Thyroid gland (tissue), 4 donors: ENCODE measurements around the gene DHRS4.
"Not testable (repeated sequence)": the region's sequence is repeated elsewhere in the genome, so short reads cannot be mapped to it uniquely, and the experiment has no call there.

Experiments used
- CTCF ChIP-seq, 6 experiments: fragments of 200-600 bp in 3 of 6; fragments of 450-650 bp in 3 of 6; sonication (generic) in 3 of 6; IDR thresholded peaks; one replicate each; pipeline ENCODE4 v1.5.1; 2016 to 2019; ENCODE audit warnings: antibody characterized with exemption in 6 of 6, mild to moderate bottlenecking in 2 of 6, inconsistent platforms in 1 of 6, moderate library complexity in 1 of 6
- POLR2A ChIP-seq, 2 donors: fragments of 450-650 bp; IDR thresholded peaks; one replicate each; pipeline ENCODE4 v1.6.1; 2017; ENCODE audit warnings: antibody characterized with exemption in 2 of 2, mild to moderate bottlenecking in 2 of 2, moderate library complexity in 1 of 2

- not testable (repeated sequence) for TF ChIP-seq POLR2A, CTCF (IDR thresholded peaks at IDR 0.05)
Observed at GRCh38 chr14:24006817-24007652, 53.5 kb downstream of the DHRS4 start.
